ENCODE data around the gene PPP1R13B. TPM values are rescaled to one million over a fixed set of nuclear protein-coding genes. Genes with fewer than 3 reads are reported as not detected.
"Not testable (repeated sequence)": the region's sequence is repeated elsewhere in the genome, so short reads cannot be mapped to it uniquely, and the experiment has no call there.

The PPP1R13B gene
- total RNA-seq, 1 donor from 2014 or later, result 40.3 TPM

DNA sequence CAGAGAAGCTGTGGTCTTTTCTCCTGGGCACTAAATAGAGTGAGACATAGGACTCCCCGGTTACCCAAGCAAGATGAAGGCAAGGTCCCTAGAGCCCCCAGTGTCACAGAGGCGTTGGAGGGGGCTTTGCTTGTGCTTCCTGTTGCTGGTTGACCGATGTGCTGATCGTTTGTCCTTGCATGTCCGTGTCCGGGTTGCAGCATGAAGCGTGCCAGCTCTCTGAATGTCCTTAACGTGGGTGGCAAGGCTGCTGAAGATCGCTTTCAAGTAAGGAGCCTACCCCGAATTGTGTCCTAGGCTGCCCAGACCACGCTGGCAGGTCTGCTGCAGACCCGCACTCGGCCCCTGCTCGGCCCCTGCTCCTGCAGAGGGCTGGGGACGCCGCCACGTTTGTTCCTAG is 155.2 kb downstream of the PPP1R13B start:
- H3K27me3 Mint-ChIP-seq, result no peaks in the 10 kb centered on the region
- H3K4me3 Mint-ChIP-seq (ENCODE audit: low read depth), result no peak overlapping the region
- H3K27ac Mint-ChIP-seq, result peak overlapping the region; percentile 52
- H3K4me1 Mint-ChIP-seq (ENCODE audit: low read depth), result peaks cover 5% of the 10 kb centered on the region
- TF ChIP-seq, protein P1, sequence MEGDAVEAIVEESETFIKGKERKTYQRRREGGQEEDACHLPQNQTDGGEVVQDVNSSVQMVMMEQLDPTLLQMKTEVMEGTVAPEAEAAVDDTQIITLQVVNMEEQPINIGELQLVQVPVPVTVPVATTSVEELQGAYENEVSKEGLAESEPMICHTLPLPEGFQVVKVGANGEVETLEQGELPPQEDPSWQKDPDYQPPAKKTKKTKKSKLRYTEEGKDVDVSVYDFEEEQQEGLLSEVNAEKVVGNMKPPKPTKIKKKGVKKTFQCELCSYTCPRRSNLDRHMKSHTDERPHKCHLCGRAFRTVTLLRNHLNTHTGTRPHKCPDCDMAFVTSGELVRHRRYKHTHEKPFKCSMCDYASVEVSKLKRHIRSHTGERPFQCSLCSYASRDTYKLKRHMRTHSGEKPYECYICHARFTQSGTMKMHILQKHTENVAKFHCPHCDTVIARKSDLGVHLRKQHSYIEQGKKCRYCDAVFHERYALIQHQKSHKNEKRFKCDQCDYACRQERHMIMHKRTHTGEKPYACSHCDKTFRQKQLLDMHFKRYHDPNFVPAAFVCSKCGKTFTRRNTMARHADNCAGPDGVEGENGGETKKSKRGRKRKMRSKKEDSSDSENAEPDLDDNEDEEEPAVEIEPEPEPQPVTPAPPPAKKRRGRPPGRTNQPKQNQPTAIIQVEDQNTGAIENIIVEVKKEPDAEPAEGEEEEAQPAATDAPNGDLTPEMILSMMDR (IDR thresholded peaks at IDR 0.05; ENCODE audit: unreplicated experiment), result no peak
- DNase-seq (ENCODE audit: low spot score, unreplicated experiment), result no peak
- no peaks in the 10 kb centered on the region for H3K9me3 Mint-ChIP-seq (ENCODE audit: low read depth)
- peaks cover 10% of the 10 kb centered on the region for H3K36me3 Mint-ChIP-seq (ENCODE audit: insufficient read depth)

GRCh38 chr14:103691655-103692054 is 155.7 kb downstream of the PPP1R13B start:
- H3K4me3 Mint-ChIP-seq (ENCODE audit: low read depth); H3K27me3 Mint-ChIP-seq; H3K9me3 Mint-ChIP-seq (ENCODE audit: low read depth); DNase-seq (ENCODE audit: low spot score, unreplicated experiment); H3K27ac Mint-ChIP-seq; H3K36me3 Mint-ChIP-seq (ENCODE audit: insufficient read depth); H3K4me1 Mint-ChIP-seq (ENCODE audit: low read depth): not testable (repeated sequence)

DNA sequence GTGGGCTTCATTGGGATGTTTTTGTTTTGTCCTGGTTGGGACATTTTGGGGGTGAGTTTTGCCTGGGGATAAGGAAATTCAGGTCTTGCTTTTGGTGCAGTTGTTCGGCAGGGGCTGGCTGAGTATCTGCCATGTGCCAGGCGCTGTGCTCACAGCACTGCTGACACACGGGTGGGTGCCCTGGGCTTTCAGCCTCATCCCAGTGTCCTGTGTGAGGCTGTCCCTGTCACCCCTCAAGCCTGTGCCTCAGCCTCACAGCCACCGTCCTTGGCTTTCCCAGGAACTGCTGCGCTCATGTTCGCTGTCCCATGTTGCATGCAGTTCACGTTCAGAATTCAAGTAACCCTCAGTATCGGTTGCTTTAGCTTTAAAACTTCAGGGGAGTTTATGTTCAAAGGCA is 157.0 kb downstream of the PPP1R13B start:
- Mint-ChIP-seq H3K9me3 (ENCODE audit: low read depth) (no peaks in the 10 kb centered on the region), H3K27ac (no peak overlapping the region), H3K4me1 (ENCODE audit: low read depth) (peaks cover under 1% of the 10 kb centered on the region), H3K36me3 (ENCODE audit: insufficient read depth) (peaks cover 16% of the 10 kb centered on the region), H3K27me3 (no peaks in the 10 kb centered on the region), H3K4me3 (ENCODE audit: low read depth) (no peak overlapping the region)
- TF ChIP-seq, protein P1 (IDR thresholded peaks at IDR 0.05; ENCODE audit: unreplicated experiment), result no peak
- no peak for DNase-seq (ENCODE audit: low spot score, unreplicated experiment)

- no peak for DNase-seq (ENCODE audit: low spot score, unreplicated experiment)
- no peak overlapping the region for H3K4me3 Mint-ChIP-seq (ENCODE audit: low read depth)
- H3K27me3 Mint-ChIP-seq, result no peaks in the 10 kb centered on the region
- no peaks in the 10 kb centered on the region for H3K9me3 Mint-ChIP-seq (ENCODE audit: low read depth)
- TF ChIP-seq, protein P1 (IDR thresholded peaks at IDR 0.05; ENCODE audit: unreplicated experiment), result no peak
- peaks cover 16% of the 10 kb centered on the region for H3K36me3 Mint-ChIP-seq (ENCODE audit: insufficient read depth)
- H3K27ac Mint-ChIP-seq, result no peak overlapping the region
- H3K4me1 Mint-ChIP-seq (ENCODE audit: low read depth), result no peaks in the 10 kb centered on the region
These were observed 158.2 kb downstream of the PPP1R13B start for GRCh38 chr14:103688906-103689902.

GRCh38 chr14:103688441-103688840 is 158.9 kb downstream of the PPP1R13B start:
- Mint-ChIP-seq H3K9me3 (ENCODE audit: low read depth) (no peaks in the 10 kb centered on the region), H3K4me3 (ENCODE audit: low read depth) (no peak overlapping the region), H3K36me3 (ENCODE audit: insufficient read depth) (peaks cover 13% of the 10 kb centered on the region), H3K4me1 (ENCODE audit: low read depth) (no peaks in the 10 kb centered on the region), H3K27ac (no peak overlapping the region), H3K27me3 (no peaks in the 10 kb centered on the region)
- no peak for DNase-seq (ENCODE audit: low spot score, unreplicated experiment)
- TF ChIP-seq, protein P1 (IDR thresholded peaks at IDR 0.05; ENCODE audit: unreplicated experiment), result no peak
